Loucy (cell line): ENCODE results near the gene MCC.

ENCODE experiments used
- H2AFZ ChIP-seq: fragments of 200-600 bp; sonication (generic); 2 replicates; pipeline ENCODE4 v1.6.0; 2016; ENCODE audit warnings: antibody characterized with exemption, mild to moderate bottlenecking, low read length, moderate library complexity
- H3F3A ChIP-seq: fragments of 200-600 bp; 2 replicates; pipeline ENCODE4 v1.6.0; 2016; ENCODE audit warnings: antibody characterized with exemption, low read depth, mild to moderate bottlenecking
- H3K27me3 ChIP-seq: fragments of 200-600 bp; sonication (generic); 2 replicates; pipeline ENCODE4 v1.6.1; 2014; ENCODE audit warnings: low read length, mild to moderate bottlenecking; ENCODE audit not compliant: insufficient read depth, poor library complexity, severe bottlenecking
- H3K36me3 ChIP-seq: fragments of 200-600 bp; sonication (generic); 2 replicates; pipeline ENCODE4 v1.6.1; 2016; ENCODE audit warnings: low read length; ENCODE audit not compliant: insufficient read depth
- H3K4me1 ChIP-seq: fragments of 200-600 bp; sonication (generic); 2 replicates; pipeline ENCODE4 v1.5.1; 2014; ENCODE audit warnings: low read length, mild to moderate bottlenecking; ENCODE audit not compliant: insufficient read depth, poor library complexity, severe bottlenecking
- H3K4me2 ChIP-seq: fragments of 200-600 bp; sonication (generic); 2 replicates; pipeline ENCODE4 v1.6.0; 2014; ENCODE audit warnings: antibody characterized with exemption, low read length, low read depth, mild to moderate bottlenecking; ENCODE audit not compliant: poor library complexity, severe bottlenecking
- H3K4me3 ChIP-seq: fragments of 200-600 bp; sonication (generic); 2 replicates; pipeline ENCODE4 v1.5.1; 2014; ENCODE audit warnings: low read length, mild to moderate bottlenecking, mixed read lengths; ENCODE audit not compliant: poor library complexity, severe bottlenecking
- H3K79me2 ChIP-seq: fragments of 200-600 bp; sonication (generic); 2 replicates; pipeline ENCODE4 v1.6.1; 2014; ENCODE audit warnings: low read length; ENCODE audit not compliant: insufficient read depth
- H3K9ac ChIP-seq: fragments of 200-600 bp; sonication (generic); 2 replicates; pipeline ENCODE4 v1.6.0; 2014; ENCODE audit warnings: mild to moderate bottlenecking, low read depth, low read length, moderate library complexity; ENCODE audit not compliant: poor library complexity, severe bottlenecking
- H3K9me2 ChIP-seq: fragments of 200-600 bp; sonication (generic); replicated peaks from 2 replicates; pipeline ENCODE4 v1.6.1; 2016; ENCODE audit warnings: low read depth, low read length, mixed read lengths
- H3K9me3 ChIP-seq: fragments of 200-600 bp; sonication (generic); 2 replicates; pipeline ENCODE4 v1.6.1; 2014; ENCODE audit warnings: mild to moderate bottlenecking, antibody characterized with exemption, low read length, low read depth; ENCODE audit not compliant: insufficient read depth
- H4K20me1 ChIP-seq: fragments of 200-600 bp; sonication (generic); 2 replicates; pipeline ENCODE4 v1.6.0; 2014; ENCODE audit warnings: antibody characterized with exemption, low read length, mild to moderate bottlenecking; ENCODE audit not compliant: insufficient read depth, poor library complexity, severe bottlenecking
- CTCF ChIP-seq: fragments of 200-600 bp; sonication (generic); conservative IDR thresholded peaks from 2 replicates; pipeline ENCODE4 v1.5.1; 2014; ENCODE audit warnings: mild to moderate bottlenecking, antibody characterized with exemption, low read length
- EZH2phosphoT487 ChIP-seq: fragments of 200-600 bp; IDR thresholded peaks from 2 replicates; pipeline ENCODE4 v1.6.1; 2018; ENCODE audit warnings: antibody characterized with exemption, mild to moderate bottlenecking, moderate library complexity, borderline replicate concordance

The MCC gene

GRCh38 chr5:113240032-113240431 lies 248.2 kb downstream of the MCC start:
- no peaks in the 10 kb centered on the region; the same call in 1 of the 2 replicates for H3K79me2 ChIP-seq
- no peak overlapping the region for H2AFZ ChIP-seq
- H4K20me1 ChIP-seq = no peaks in the 10 kb centered on the region
- no peaks in the 10 kb centered on the region for H3K9me3 ChIP-seq
- no peaks in the 10 kb centered on the region for H3K9me2 ChIP-seq
- no peaks in the 10 kb centered on the region for H3K36me3 ChIP-seq
- TF ChIP-seq CTCF (no peak), EZH2phosphoT487 (no peak)
- H3K4me2 ChIP-seq = no peak overlapping the region
- H3F3A ChIP-seq = no peaks in the 10 kb centered on the region
- no peaks in the 10 kb centered on the region for H3K27me3 ChIP-seq
- no peak overlapping the region for H3K4me3 ChIP-seq
- no peaks in the 10 kb centered on the region for H3K4me1 ChIP-seq
- H3K9ac ChIP-seq = no peak overlapping the region

GRCh38 chr5:113237893-113238292 lies 250.4 kb downstream of the MCC start:
- no peaks in the 10 kb centered on the region for H4K20me1 ChIP-seq
- H3K9ac ChIP-seq = no peak overlapping the region
- H3K4me1 ChIP-seq = no peaks in the 10 kb centered on the region
- H3K4me2 ChIP-seq = no peak overlapping the region
- no peaks in the 10 kb centered on the region for H3K9me3 ChIP-seq
- H3K4me3 ChIP-seq = no peak overlapping the region
- H2AFZ ChIP-seq = no peak overlapping the region
- no peaks in the 10 kb centered on the region for H3K27me3 ChIP-seq
- H3F3A ChIP-seq = no peaks in the 10 kb centered on the region
- no peaks in the 10 kb centered on the region; the same call in 1 of the 2 replicates for H3K79me2 ChIP-seq
- TF ChIP-seq CTCF (no peak), EZH2phosphoT487 (no peak)
- H3K9me2 ChIP-seq = no peaks in the 10 kb centered on the region
- no peaks in the 10 kb centered on the region for H3K36me3 ChIP-seq

- Histone ChIP-seq H3K9me3 (no peaks in the 10 kb centered on the region), H2AFZ (no peak overlapping the region), H3K4me2 (no peak overlapping the region), H3K4me3 (no peak overlapping the region), H3F3A (no peaks in the 10 kb centered on the region), H3K4me1 (no peaks in the 10 kb centered on the region), H3K79me2 (no peaks in the 10 kb centered on the region; the same call in 1 of the 2 replicates), H3K9ac (no peak overlapping the region), H3K36me3 (no peaks in the 10 kb centered on the region), H3K9me2 (no peaks in the 10 kb centered on the region), H3K27me3 (no peaks in the 10 kb centered on the region), H4K20me1 (no peaks in the 10 kb centered on the region)
- TF ChIP-seq EZH2phosphoT487 (no peak), CTCF (no peak)
Observed at GRCh38 chr5:113236536-113237288, 251.5 kb downstream of the MCC start.
